CD14-positive monocyte (primary cell): ENCODE results near the gene TOMM20. TPM values are rescaled to one million over a fixed set of nuclear protein-coding genes. Genes with fewer than 3 reads are reported as not detected.

Experiments
- DNase-seq, 3 donors: peaks; one replicate each; pipeline ENCODE4 v3.0.0-alpha.2; 2011 to 2022
- H2AFZ ChIP-seq: 2 replicates; pipeline ENCODE4 v1.6.0; 2012; ENCODE audit warnings: mild to moderate bottlenecking, low read depth, low read length, inconsistent platforms; ENCODE audit not compliant: insufficient read depth, poor library complexity, severe bottlenecking
- H3K27ac ChIP-seq, 2 donors: 1 replicate in 1 of 2; 2 replicates in 1 of 2; pipeline ENCODE4 v1.5.1; 2012 to 2013; ENCODE audit warnings: low read length in 2 of 2, control low read depth in 1 of 2, inconsistent platforms in 1 of 2, low read depth in 1 of 2, mild to moderate bottlenecking in 1 of 2
- H3K27me3 ChIP-seq, 2 donors: one replicate each; pipeline versions ENCODE4 v1.6.0 to v1.6.1; 2011 to 2013; ENCODE audit warnings: low read length in 2 of 2; ENCODE audit not compliant: control insufficient read depth in 2 of 2, insufficient read depth in 2 of 2
- H3K36me3 ChIP-seq, 2 donors: replicated peaks in 1 of 2; 1 replicate in 1 of 2; 2 replicates in 1 of 2; pipeline versions ENCODE4 v1.5.1 to v1.6.1; 2012 to 2013; ENCODE audit warnings: low read length in 2 of 2, control low read depth in 1 of 2, inconsistent platforms in 1 of 2, mild to moderate bottlenecking in 1 of 2; ENCODE audit not compliant: insufficient read depth in 2 of 2, control insufficient read depth in 1 of 2
- H3K4me1 ChIP-seq, 2 donors: 1 replicate in 1 of 2; 2 replicates in 1 of 2; pipeline versions ENCODE4 v1.5.1 to v1.6.1; 2012 to 2013; ENCODE audit warnings: low read length in 2 of 2, control low read depth in 1 of 2, inconsistent platforms in 1 of 2, mild to moderate bottlenecking in 1 of 2, moderate library complexity in 1 of 2; ENCODE audit not compliant: insufficient read depth in 2 of 2, control insufficient read depth in 1 of 2
- H3K4me2 ChIP-seq: replicated peaks from 2 replicates; pipeline ENCODE3; 2012; ENCODE audit warnings: low read length, moderate library complexity, mild to moderate bottlenecking; ENCODE audit not compliant: poor library complexity, severe bottlenecking; ENCODE audit errors: extremely low read depth
- H3K4me3 ChIP-seq, 3 experiments: fragments of 200-600 bp in 1 of 3; sonication (generic) in 1 of 3; replicated peaks in 1 of 3; 1 replicate in 2 of 3; 2 replicates in 1 of 3; pipeline ENCODE4 v1.5.1; 2011 to 2013; ENCODE audit warnings: low read length in 3 of 3, mild to moderate bottlenecking in 3 of 3, control low read depth in 2 of 3, low read depth in 2 of 3, inconsistent platforms in 1 of 3, moderate library complexity in 1 of 3
- H3K79me2 ChIP-seq: 2 replicates; pipeline ENCODE4 v1.6.0; 2012; ENCODE audit warnings: mild to moderate bottlenecking, control low read depth, inconsistent platforms, low read length, moderate library complexity; ENCODE audit not compliant: insufficient read depth
- H3K9ac ChIP-seq: 2 replicates; pipeline ENCODE4 v1.6.0; 2017; ENCODE audit warnings: low read length, mild to moderate bottlenecking; ENCODE audit not compliant: insufficient read depth, poor library complexity, severe bottlenecking
- H3K9me3 ChIP-seq, 2 donors: replicated peaks in 1 of 2; 1 replicate in 1 of 2; 2 replicates in 1 of 2; pipeline versions ENCODE4 v1.5.1 to v1.6.1; 2012 to 2013; ENCODE audit warnings: low read length in 2 of 2, control low read depth in 1 of 2; ENCODE audit not compliant: control insufficient read depth in 1 of 2, insufficient read depth in 1 of 2
- H4K20me1 ChIP-seq: 2 replicates; pipeline ENCODE4 v1.6.0; 2012; ENCODE audit warnings: mild to moderate bottlenecking, low read length, control low read depth, moderate library complexity; ENCODE audit not compliant: insufficient read depth
- H3K27ac Mint-ChIP-seq, 7 donors: one replicate each; pipeline ENCODE4 v1.8.0; 2020; ENCODE audit warnings: mild to moderate bottlenecking in 7 of 7, mixed read lengths in 7 of 7, moderate library complexity in 6 of 7, inconsistent platforms in 2 of 7
- H3K27me3 Mint-ChIP-seq, 3 donors: one replicate each; pipeline ENCODE4 v1.8.0; 2021 to 2022; ENCODE audit warnings: low read depth in 3 of 3, mild to moderate bottlenecking in 3 of 3, mixed read lengths in 3 of 3, moderate library complexity in 3 of 3, inconsistent platforms in 1 of 3
- H3K36me3 Mint-ChIP-seq, 2 donors: one replicate each; pipeline ENCODE4 v1.8.0; 2020; ENCODE audit warnings: mixed read lengths in 2 of 2, inconsistent platforms in 1 of 2, mild to moderate bottlenecking in 1 of 2
- H3K4me1 Mint-ChIP-seq: one replicate; pipeline ENCODE4 v1.8.0; 2020; ENCODE audit warnings: mild to moderate bottlenecking, mixed read lengths
- H3K4me3 Mint-ChIP-seq, 2 donors: one replicate each; pipeline ENCODE4 v1.8.0; 2020; ENCODE audit warnings: mild to moderate bottlenecking in 2 of 2, mixed read lengths in 2 of 2, moderate library complexity in 1 of 2
- H3K9me3 Mint-ChIP-seq, 7 donors: one replicate each; pipeline ENCODE4 v1.8.0; 2020 to 2022; ENCODE audit warnings: mixed read lengths in 7 of 7, mild to moderate bottlenecking in 6 of 7, moderate library complexity in 6 of 7, inconsistent platforms in 2 of 7
- CTCF ChIP-seq: fragments of 200-600 bp; IDR thresholded peaks from one replicate; pipeline ENCODE4 v1.8.0; 2022; ENCODE audit warnings: antibody characterized with exemption, mild to moderate bottlenecking
- WGBS: methylation state at CpG from one replicate; pipeline ENCODE4 v1.1.5; 2013; ENCODE audit warnings: missing lambda C conversion rate; ENCODE audit not compliant: insufficient coverage; 5-methylcytosine and 5-hydroxymethylcytosine counted together
- intact Hi-C, 2 donors: fragments of 100-400 bp; cut with micrococcal nuclease; formaldehyde crosslinking; loops; one replicate each; pipeline versions ENCODE4 v1.15.0 to v1.15.1; 2023
- polyA plus RNA-seq, 3 donors: library from polyadenylated mRNA; depleted of rRNA in 1 of 3; unstranded in 2 of 3; stranded (reverse) in 1 of 3; fragments of 300-500 nt in 2 of 3; fragments of >200 nt in 1 of 3; fragmentation: Illumina TruSeq in 2 of 3; gene quantifications; 1 replicate in 2 of 3; 2 replicates in 1 of 3; pipeline ENCODE4 v1.2.3, GENCODE V29; 2012 to 2021

Gene TOMM20
- polyA plus RNA-seq, 3 donors: 26.5 to 34.8 (median 31.5) TPM

- peaks cover 0 to 2% (median under 1%) of the 10 kb centered on the region in 3 donors for H3K27me3 Mint-ChIP-seq
- Histone ChIP-seq H4K20me1 (no peaks in the 10 kb centered on the region), H3K27me3 (no peaks in the 10 kb centered on the region), H3K9ac (peak overlapping the region; percentile 6), H3K27ac (peak overlapping the region in 1 of 2 donors; percentile 80), H3K9me3 (no peaks in the 10 kb centered on the region), H3K36me3 (no peaks in the 10 kb centered on the region), H2AFZ (peak overlapping the region; percentile 22), H3K79me2 (no peaks in the 10 kb centered on the region), H3K4me3 (no peak overlapping the region), H3K4me1 (peaks cover 62 to 75% of the 10 kb centered on the region in 2 donors), H3K4me2 (no peak overlapping the region)
- H3K9me3 Mint-ChIP-seq: peaks cover 0 to 2% (median 0%) of the 10 kb centered on the region in 7 donors
- DNase-seq: peak; percentile 66 to 70 (median 67)
- intact Hi-C loops: loop anchor here in 1 of 2 donors (2.0 to 10.0 kb wide), 4 partner anchors 94 to 463 kb away; partner anchors contain the start of gene IRF2BP2
- peak overlapping the region in 1 of 2 donors; percentile 48 for H3K4me3 Mint-ChIP-seq
- 27% methylated on average over 4 of the region's 25 CpGs for WGBS
- peak overlapping the region; percentile 73 to 95 (median 91) for H3K27ac Mint-ChIP-seq
- TF ChIP-seq CTCF: no peak
- peaks cover 39% of the 10 kb centered on the region for H3K4me1 Mint-ChIP-seq
- H3K36me3 Mint-ChIP-seq: peaks cover 5 to 23% of the 10 kb centered on the region in 2 donors
Measured at GRCh38 chr1:235075048-235075776, 53.4 kb downstream of the TOMM20 start.

GRCh38 chr1:235074523-235075047, 54.1 kb downstream of the TOMM20 start:
- peak overlapping the region in 1 of 2 donors; percentile 80 for H3K27ac ChIP-seq
- peaks cover 0 to 2% (median 0%) of the 10 kb centered on the region in 7 donors for H3K9me3 Mint-ChIP-seq

More at GRCh38 chr1:235074523-235075047, 54.1 kb downstream of the TOMM20 start:
- Histone ChIP-seq H3K9ac (peak overlapping the region; percentile 51), H3K4me3 (no peak overlapping the region), H3K79me2 (no peaks in the 10 kb centered on the region), H3K4me1 (peaks cover 56 to 69% of the 10 kb centered on the region in 2 donors), H4K20me1 (no peaks in the 10 kb centered on the region), H3K9me3 (no peaks in the 10 kb centered on the region), H3K27me3 (no peaks in the 10 kb centered on the region), H3K4me2 (no peak overlapping the region), H2AFZ (peak overlapping the region; percentile 22), H3K36me3 (no peaks in the 10 kb centered on the region)
- H3K36me3 Mint-ChIP-seq: peaks cover 5 to 21% of the 10 kb centered on the region in 2 donors
- peak overlapping the region; percentile 24 to 30 for H3K4me3 Mint-ChIP-seq
- TF ChIP-seq CTCF: no peak
- intact Hi-C loops: loop anchor here in 1 of 2 donors (2.0 to 10.0 kb wide), 4 partner anchors 94 to 462 kb away; partner anchors contain the start of gene IRF2BP2
- H3K4me1 Mint-ChIP-seq: peaks cover 42% of the 10 kb centered on the region
- peak overlapping the region; percentile 76 to 95 (median 91) for H3K27ac Mint-ChIP-seq
- peaks cover 0 to 3% (median 3%) of the 10 kb centered on the region in 3 donors for H3K27me3 Mint-ChIP-seq
- peak; percentile 64 to 82 (median 81) for DNase-seq
- 18% methylated on average over 13 of the region's 14 CpGs for WGBS
